IPS-18a (cell line): ENCODE results near the gene IMMT.
"Not testable (repeated sequence)": the region's sequence is repeated elsewhere in the genome, so short reads cannot be mapped to it uniquely, and the experiment has no call there.

Experiments used
- H3K27ac ChIP-seq: one replicate; pipeline ENCODE4 v1.5.1; 2013; ENCODE audit warnings: low read length
- H3K27me3 ChIP-seq: one replicate; pipeline ENCODE4 v1.6.1; 2013; ENCODE audit warnings: mild to moderate bottlenecking, low read length; ENCODE audit not compliant: control insufficient read depth, insufficient read depth
- H3K36me3 ChIP-seq: one replicate; pipeline ENCODE4 v1.6.1; 2013; ENCODE audit warnings: low read depth, low read length; ENCODE audit not compliant: control insufficient read depth
- H3K4me1 ChIP-seq: one replicate; pipeline ENCODE4 v1.6.1; 2013; ENCODE audit warnings: low read depth, low read length; ENCODE audit not compliant: control insufficient read depth
- H3K4me3 ChIP-seq: one replicate; pipeline ENCODE4 v1.5.1; 2013; ENCODE audit warnings: low read length
- H3K9ac ChIP-seq: one replicate; pipeline ENCODE4 v1.6.1; 2013; ENCODE audit warnings: mild to moderate bottlenecking, low read length, moderate library complexity
- H3K9me3 ChIP-seq: one replicate; pipeline ENCODE4 v1.6.1; 2013; ENCODE audit warnings: low read depth, low read length; ENCODE audit not compliant: control insufficient read depth

The IMMT gene

DNA sequence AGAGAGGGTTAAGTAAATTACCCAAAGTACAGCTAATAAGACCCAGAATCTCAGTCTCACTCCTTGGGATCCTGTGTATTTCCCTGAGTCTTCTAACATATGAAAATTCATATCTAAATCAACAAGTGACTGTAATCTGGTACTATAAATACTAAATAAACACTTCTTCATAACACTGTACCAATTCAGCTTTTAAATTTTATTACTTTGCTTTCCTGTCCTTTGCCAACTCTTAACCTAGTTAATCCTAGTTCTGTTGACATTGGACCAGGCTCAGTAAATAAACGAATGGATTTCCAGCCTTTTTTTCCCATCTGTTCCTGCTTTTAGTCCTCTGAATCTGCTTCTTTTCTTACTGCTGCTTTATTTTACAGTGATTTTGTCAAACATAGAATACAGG lies 17.8 kb upstream of the IMMT start:
- Histone ChIP-seq H3K9ac (no peak overlapping the region), H3K27me3 (no peaks in the 10 kb centered on the region), H3K36me3 (peaks cover 52% of the 10 kb centered on the region), H3K4me1 (no peaks in the 10 kb centered on the region), H3K9me3 (no peaks in the 10 kb centered on the region), H3K27ac (no peak overlapping the region), H3K4me3 (no peak overlapping the region)

DNA sequence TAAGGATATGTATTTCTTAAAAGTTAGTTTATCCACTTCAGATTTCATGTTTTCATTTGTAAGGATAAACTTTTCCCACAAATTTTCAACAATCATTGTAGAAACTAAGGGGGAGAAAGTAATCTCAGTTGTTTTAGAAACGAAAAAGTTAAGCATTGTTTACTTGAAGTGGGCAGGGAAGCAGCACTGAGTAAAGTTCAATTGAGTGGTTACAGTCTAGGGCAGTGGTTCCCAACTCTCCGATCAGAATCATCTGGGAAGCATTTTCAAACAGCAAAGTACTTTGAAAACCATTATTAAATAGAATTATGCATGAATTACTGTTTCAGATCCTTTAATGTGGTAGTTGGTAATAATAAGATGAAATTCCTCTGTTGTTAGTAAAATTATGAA lies 16.5 kb upstream of the IMMT start:
- Histone ChIP-seq H3K4me3 (no peak overlapping the region), H3K9ac (no peak overlapping the region), H3K27ac (no peak overlapping the region), H3K4me1 (no peaks in the 10 kb centered on the region), H3K9me3 (no peaks in the 10 kb centered on the region), H3K27me3 (no peaks in the 10 kb centered on the region), H3K36me3 (peaks cover 64% of the 10 kb centered on the region)

DNA sequence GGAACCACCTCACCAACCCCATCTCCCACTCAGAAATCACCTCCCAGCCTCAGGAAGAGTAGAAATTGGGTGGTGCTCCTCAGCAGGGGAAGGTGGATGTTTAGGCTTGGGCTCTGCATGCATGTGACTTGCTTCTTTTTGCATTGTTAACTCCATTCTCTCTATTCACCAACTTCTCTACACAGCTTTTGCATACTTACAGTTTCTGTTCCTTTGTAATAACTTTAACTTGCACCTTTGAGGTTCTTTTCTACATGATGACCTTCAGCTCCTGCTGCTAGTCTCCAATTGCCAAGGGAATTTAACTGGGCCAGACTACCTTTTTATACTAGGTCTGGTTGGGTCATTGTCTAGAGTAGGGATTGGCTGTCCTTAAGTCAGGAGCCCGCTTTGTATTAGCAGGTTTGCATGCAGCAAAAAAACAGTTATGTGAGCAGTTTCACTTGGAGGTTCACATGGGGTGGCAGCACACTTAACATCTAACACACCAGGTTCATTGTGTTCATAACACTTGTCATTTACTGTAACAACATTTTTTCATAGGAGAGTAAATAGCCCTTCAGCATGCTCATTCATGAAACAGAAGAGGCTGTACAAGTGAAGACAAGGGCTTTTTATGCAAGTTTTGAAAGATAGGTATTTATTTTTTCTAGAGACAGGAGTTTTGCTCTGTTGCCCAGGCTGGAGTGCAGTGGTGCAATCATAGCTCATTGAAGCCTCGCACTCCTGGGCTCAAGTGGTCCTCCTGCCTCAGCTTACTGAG lies 16.0 kb upstream of the IMMT start:
- Histone ChIP-seq H3K36me3 (peaks cover 69% of the 10 kb centered on the region), H3K9me3 (no peaks in the 10 kb centered on the region), H3K27me3 (no peaks in the 10 kb centered on the region), H3K4me1 (no peaks in the 10 kb centered on the region), H3K9ac (no peak overlapping the region), H3K4me3 (no peak overlapping the region), H3K27ac (no peak overlapping the region)

GRCh38 chr2:86204458-86204857 lies 9.2 kb upstream of the IMMT start:
- Histone ChIP-seq H3K4me1 (peaks cover 14% of the 10 kb centered on the region), H3K27ac (no peak overlapping the region), H3K9ac (no peak overlapping the region), H3K9me3 (no peaks in the 10 kb centered on the region), H3K36me3 (peaks cover 36% of the 10 kb centered on the region), H3K27me3 (no peaks in the 10 kb centered on the region), H3K4me3 (no peak overlapping the region)

- Histone ChIP-seq H3K9ac (no peak overlapping the region), H3K27ac (no peak overlapping the region), H3K36me3 (peaks cover 28% of the 10 kb centered on the region), H3K4me3 (no peak overlapping the region), H3K4me1 (peaks cover 14% of the 10 kb centered on the region), H3K9me3 (no peaks in the 10 kb centered on the region), H3K27me3 (no peaks in the 10 kb centered on the region)
Observed at GRCh38 chr2:86203614-86204013, 8.4 kb upstream of the IMMT start.

DNA sequence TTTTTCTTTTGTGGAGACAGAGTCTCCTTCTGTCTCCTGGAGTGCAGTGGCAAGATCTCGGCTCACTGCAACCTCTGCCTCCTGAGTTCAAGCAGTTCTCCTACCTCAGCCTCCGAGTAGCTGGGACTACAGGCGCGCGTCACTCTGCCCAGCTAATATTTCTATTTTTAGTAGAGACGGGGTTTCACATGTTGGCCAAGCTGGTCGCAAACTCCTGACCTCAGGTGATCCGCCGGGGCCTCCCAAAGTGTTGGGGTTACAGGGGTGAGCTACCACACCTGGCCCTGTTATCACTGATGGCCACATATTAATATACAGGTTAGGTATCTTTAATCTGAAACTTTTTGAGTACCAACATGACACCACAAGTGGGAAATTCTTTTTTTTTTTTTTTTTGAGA lies 7.4 kb upstream of the IMMT start:
- H3K4me1 ChIP-seq = peaks cover 14% of the 10 kb centered on the region
- no peak overlapping the region for H3K27ac ChIP-seq
- peak overlapping the region; percentile 1 for H3K4me3 ChIP-seq
- H3K36me3 ChIP-seq = peaks cover 20% of the 10 kb centered on the region
- no peak overlapping the region for H3K9ac ChIP-seq
- H3K9me3 ChIP-seq = no peaks in the 10 kb centered on the region
- no peaks in the 10 kb centered on the region for H3K27me3 ChIP-seq

GRCh38 chr2:86202336-86202692 lies 7.1 kb upstream of the IMMT start:
- H3K27ac ChIP-seq = no peak overlapping the region
- H3K36me3 ChIP-seq = peaks cover 16% of the 10 kb centered on the region
- H3K27me3 ChIP-seq = no peaks in the 10 kb centered on the region
- H3K9me3 ChIP-seq = no peaks in the 10 kb centered on the region
- H3K9ac ChIP-seq = no peak overlapping the region
- H3K4me3 ChIP-seq = peak overlapping the region; percentile 1
- peaks cover 14% of the 10 kb centered on the region for H3K4me1 ChIP-seq

DNA sequence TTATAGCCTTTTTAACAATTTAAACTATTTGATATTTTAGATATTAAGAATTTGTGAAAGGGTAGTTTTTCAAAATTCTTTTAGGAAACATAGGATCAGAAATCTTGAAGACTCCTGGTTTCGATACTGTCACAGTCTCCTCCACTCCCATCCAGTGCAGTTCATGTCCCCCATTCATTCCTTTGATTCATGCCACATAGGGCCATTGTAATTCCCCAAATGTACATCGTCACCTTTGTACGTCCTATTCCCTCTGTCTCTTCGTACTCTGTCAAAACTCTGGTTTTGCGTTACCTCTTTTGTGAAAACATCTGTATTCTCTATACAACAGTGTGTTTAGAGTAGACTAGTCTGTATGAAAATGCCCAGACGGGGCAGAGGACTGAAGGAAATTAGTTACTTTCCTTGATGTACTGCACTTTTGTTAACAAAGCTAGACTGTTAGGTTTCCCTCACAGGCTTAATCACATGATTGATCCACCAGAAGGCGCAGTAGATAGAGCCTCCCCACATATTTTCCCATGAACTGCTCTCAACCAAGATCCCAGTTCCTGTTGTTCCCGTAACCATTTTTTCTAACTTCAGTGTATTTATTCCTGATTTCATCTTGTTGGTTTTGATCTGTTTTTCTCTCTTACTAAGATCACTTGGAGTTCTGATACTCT lies 6.5 kb upstream of the IMMT start:
- H3K27me3 ChIP-seq = no peaks in the 10 kb centered on the region
- H3K4me3 ChIP-seq = peak overlapping the region; percentile 1
- H3K9ac ChIP-seq = no peak overlapping the region
- no peaks in the 10 kb centered on the region for H3K9me3 ChIP-seq
- H3K36me3 ChIP-seq = peaks cover 11% of the 10 kb centered on the region
- H3K27ac ChIP-seq = no peak overlapping the region
- peaks cover 14% of the 10 kb centered on the region for H3K4me1 ChIP-seq

DNA sequence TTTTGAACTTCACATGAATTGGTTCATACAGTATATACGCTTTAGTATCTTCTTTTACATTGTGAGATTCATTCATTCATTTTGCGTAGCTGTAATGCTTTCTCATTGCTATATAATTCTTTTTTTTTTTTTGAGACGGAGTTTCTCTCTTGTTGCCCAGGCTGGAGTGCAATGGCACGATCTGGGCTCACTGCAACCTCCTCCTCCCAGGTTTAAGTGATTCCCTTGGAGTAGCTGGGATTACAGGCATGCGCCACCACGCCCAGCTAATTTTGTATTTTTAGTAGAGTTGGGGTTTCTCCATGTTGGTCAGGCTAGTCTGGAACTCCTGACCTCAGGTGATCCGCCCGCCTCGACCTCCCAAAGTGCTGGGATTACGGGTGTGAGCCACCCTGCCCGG lies 5.3 kb upstream of the IMMT start:
- peak overlapping the region; percentile 87 for H3K9ac ChIP-seq
- peak overlapping the region; percentile 92 for H3K4me3 ChIP-seq
- H3K36me3 ChIP-seq, H3K9me3 ChIP-seq, H3K27ac ChIP-seq, H3K27me3 ChIP-seq: not testable (repeated sequence)
- H3K4me1 ChIP-seq = peaks cover 14% of the 10 kb centered on the region

GRCh38 chr2:86199834-86200177 lies 4.5 kb upstream of the IMMT start:
- H3K27me3 ChIP-seq = no peaks in the 10 kb centered on the region
- peak overlapping the region; percentile 79 for H3K27ac ChIP-seq
- H3K36me3 ChIP-seq = no peaks in the 10 kb centered on the region
- peaks cover 14% of the 10 kb centered on the region for H3K4me1 ChIP-seq
- peak overlapping the region; percentile 92 for H3K4me3 ChIP-seq
- no peaks in the 10 kb centered on the region for H3K9me3 ChIP-seq
- H3K9ac ChIP-seq = peak overlapping the region; percentile 87

- peak overlapping the region; percentile 61 for H3K27ac ChIP-seq
- peaks cover 4% of the 10 kb centered on the region for H3K36me3 ChIP-seq
- peak overlapping the region; percentile 92 for H3K9ac ChIP-seq
- H3K4me3 ChIP-seq = peak overlapping the region; percentile 91
- peaks cover 7% of the 10 kb centered on the region for H3K4me1 ChIP-seq
- H3K27me3 ChIP-seq = no peaks in the 10 kb centered on the region
- no peaks in the 10 kb centered on the region for H3K9me3 ChIP-seq
Observed at GRCh38 chr2:86195808-86196387, 636 bp upstream of the IMMT start.

GRCh38 chr2:86194751-86195054 lies 559 bp downstream of the IMMT start:
- peaks cover 7% of the 10 kb centered on the region for H3K4me1 ChIP-seq

More at GRCh38 chr2:86194751-86195054, 559 bp downstream of the IMMT start:
- H3K36me3 ChIP-seq = peaks cover 11% of the 10 kb centered on the region
- H3K9me3 ChIP-seq = no peaks in the 10 kb centered on the region
- peak overlapping the region; percentile 92 for H3K9ac ChIP-seq
- no peaks in the 10 kb centered on the region for H3K27me3 ChIP-seq
- peak overlapping the region; percentile 91 for H3K4me3 ChIP-seq
- H3K27ac ChIP-seq = peak overlapping the region; percentile 55
